Caco-2 (cell line): Measurements from ENCODE around the gene ZNF235. TPM values are rescaled to one million over a fixed set of nuclear protein-coding genes. Genes with fewer than 3 reads are reported as not detected.

ENCODE experiments used
- BruUV-seq: library from RNA; stranded (reverse); fragments of 400-500 nt; replicated peaks from 2 replicates; lab custom pipeline; 2021; lab: Mats Ljungman, UMichigan
- CTCF ChIA-PET: fragments of 300-600 bp; sonication (Branson Sonifier 250); formaldehyde crosslinking; loops from one replicate; lab custom pipeline; 2022; ENCODE audit warnings: antibody characterized with exemption; lab: Charles Lee
- POLR2A ChIA-PET: fragments of 300-600 bp; sonication (Branson Sonifier 250); formaldehyde crosslinking; loops from one replicate; lab custom pipeline; 2022; ENCODE audit warnings: antibody characterized with exemption; lab: Charles Lee
- DNase-seq, 2 experiments: peaks; one replicate each; pipeline versions ENCODE4 v3.0.0 to v3.0.0-alpha.2; 2020 to 2022
- H3K27me3 ChIP-seq: replicated peaks from 2 replicates; pipeline ENCODE4 v1.6.0; 2011; ENCODE audit warnings: low read length; ENCODE audit not compliant: control insufficient read depth, insufficient read depth
- H3K36me3 ChIP-seq: 2 replicates; pipeline ENCODE4 v1.5.1; 2011; ENCODE audit warnings: low read length; ENCODE audit not compliant: control insufficient read depth, insufficient read depth
- H3K4me1 ChIP-seq: fragments of 250-450 bp; sonication (Bioruptor Pico); 2 replicates; pipeline ENCODE4 v1.5.1; 2020; ENCODE audit warnings: mild to moderate bottlenecking
- H3K4me3 ChIP-seq: 2 replicates; pipeline ENCODE4 v1.5.1; 2011; ENCODE audit warnings: low read depth, mild to moderate bottlenecking, control low read depth, low read length
- H3K9me3 ChIP-seq: fragments of 250-450 bp; sonication (Bioruptor Pico); 2 replicates; pipeline ENCODE4 v1.5.1; 2020; ENCODE audit warnings: mild to moderate bottlenecking, moderate library complexity
- H3K27ac Mint-ChIP-seq: one replicate; pipeline ENCODE4 v1.8.0; 2022; ENCODE audit warnings: mixed read lengths; ENCODE audit not compliant: unreplicated experiment
- H3K27me3 Mint-ChIP-seq: one replicate; pipeline ENCODE4 v1.8.0; 2022; ENCODE audit warnings: mixed read lengths; ENCODE audit not compliant: insufficient read depth, unreplicated experiment
- H3K36me3 Mint-ChIP-seq: one replicate; pipeline ENCODE4 v1.8.0; 2022; ENCODE audit warnings: mild to moderate bottlenecking, mixed read lengths; ENCODE audit not compliant: insufficient read depth, unreplicated experiment
- H3K4me1 Mint-ChIP-seq: one replicate; pipeline ENCODE4 v1.8.0; 2022; ENCODE audit warnings: low read depth, mixed read lengths; ENCODE audit not compliant: unreplicated experiment
- H3K4me3 Mint-ChIP-seq: one replicate; pipeline ENCODE4 v1.8.0; 2022; ENCODE audit warnings: mild to moderate bottlenecking, moderate library complexity, mixed read lengths; ENCODE audit not compliant: unreplicated experiment
- H3K9me3 Mint-ChIP-seq: one replicate; pipeline ENCODE4 v1.8.0; 2022; ENCODE audit warnings: mixed read lengths; ENCODE audit not compliant: unreplicated experiment
- CTCF ChIP-seq, 2 experiments: fragments of 200-600 bp in 1 of 2; IDR thresholded peaks; 1 replicate in 1 of 2; 2 replicates in 1 of 2; pipeline versions ENCODE4 v1.5.1 to v1.8.0; 2011 to 2022; ENCODE audit warnings: antibody characterized with exemption in 1 of 2, control low read depth in 1 of 2, inconsistent platforms in 1 of 2, low read depth in 1 of 2, low read length in 1 of 2, mild to moderate bottlenecking in 1 of 2, moderate library complexity in 1 of 2; ENCODE audit not compliant: insufficient read depth in 1 of 2, severe bottlenecking in 1 of 2, unreplicated experiment in 1 of 2
- intact Hi-C: fragments of 100-400 bp; cut with micrococcal nuclease; formaldehyde crosslinking; loops from one replicate; pipeline ENCODE4 v1.10.0; 2022; ENCODE audit not compliant: unreplicated experiment
- total RNA-seq: library from RNA; stranded (reverse); gene quantifications from 2 replicates; pipeline ENCODE4 v1.2.3, GENCODE V29; 2022

Gene ZNF235
- total RNA-seq, 1 experiment from 2014 or later = 9.2 TPM

GRCh38 chr19:44236384-44236783 lies 68.4 kb downstream of the ZNF235 start:
- Mint-ChIP-seq H3K27ac (no peak overlapping the region), H3K9me3 (peaks cover 24% of the 10 kb centered on the region), H3K27me3 (no peaks in the 10 kb centered on the region), H3K36me3 (peaks cover 52% of the 10 kb centered on the region), H3K4me1 (no peaks in the 10 kb centered on the region), H3K4me3 (no peak overlapping the region)
- ChIA-PET CTCF (no interaction called here), POLR2A (no interaction called here)
- intact Hi-C loops = no loop called here
- DNase-seq = no peak
- no peaks in the 10 kb centered on the region for H3K9me3 ChIP-seq
- no peaks in the 10 kb centered on the region for H3K4me1 ChIP-seq
- no peak for TF ChIP-seq CTCF (IDR thresholded peaks at IDR 0.05; ENCODE audit: insufficient read depth in 1 of 2, low read depth in 1 of 2, low read length in 1 of 2, severe bottlenecking in 1 of 2, unreplicated experiment in 1 of 2)
- peaks cover 9% of the 10 kb centered on the region for H3K36me3 ChIP-seq
- H3K27me3 ChIP-seq = no peaks in the 10 kb centered on the region
- BruUV-seq = no TSS peak
- H3K4me3 ChIP-seq = no peak overlapping the region

Other genes starting within 250 kb of the ZNF235 start
- gene ZNF284, start 232.9 kb downstream of the ZNF235 start, total RNA-seq = 2.3 and 3.6 TPM in 2 replicates
- gene ZNF224, start 210.7 kb downstream of the ZNF235 start, total RNA-seq = 24.7 and 25.9 TPM in 2 replicates
- 4.3 and 4.8 TPM in 2 replicates for gene ZNF225, start 191.6 kb downstream of the ZNF235 start, total RNA-seq
- gene ZNF234, start 163.5 kb downstream of the ZNF235 start, total RNA-seq = 9.4 and 13.3 TPM in 2 replicates
- gene ZNF226, start 139.9 kb downstream of the ZNF235 start, total RNA-seq = 27.0 and 28.0 TPM in 2 replicates
- 25.9 and 27.3 TPM in 2 replicates for gene ZNF227, start 92.5 kb downstream of the ZNF235 start, total RNA-seq
- 4.2 and 4.5 TPM in 2 replicates for gene ZNF233, start 45.1 kb downstream of the ZNF235 start, total RNA-seq
- 4.2 and 6.1 TPM in 2 replicates for gene ZNF112, start 51.7 kb upstream of the ZNF235 start, total RNA-seq
- gene ZNF285, start 96.6 kb upstream of the ZNF235 start, total RNA-seq = 0.91 and 1.5 TPM in 2 replicates
- gene ZNF229, start 143.4 kb upstream of the ZNF235 start, total RNA-seq = not detected in 2 replicates
- 9.1 and 13.3 TPM in 2 replicates for gene ZNF180, start 195.5 kb upstream of the ZNF235 start, total RNA-seq
- 0.16 TPM in 1 of 2 replicates, not detected in the other for gene CEACAM20, start 224.7 kb upstream of the ZNF235 start, total RNA-seq